Middle frontal gyrus (tissue), 1 donor: Measurements from ENCODE around the gene UNC119.

Experiments used
- DNase-seq: peaks from one replicate; pipeline ENCODE4 v3.0.0-alpha.2; 2015; ENCODE audit warnings: low spot score; ENCODE audit errors: extremely low spot score

The UNC119 gene

DNA sequence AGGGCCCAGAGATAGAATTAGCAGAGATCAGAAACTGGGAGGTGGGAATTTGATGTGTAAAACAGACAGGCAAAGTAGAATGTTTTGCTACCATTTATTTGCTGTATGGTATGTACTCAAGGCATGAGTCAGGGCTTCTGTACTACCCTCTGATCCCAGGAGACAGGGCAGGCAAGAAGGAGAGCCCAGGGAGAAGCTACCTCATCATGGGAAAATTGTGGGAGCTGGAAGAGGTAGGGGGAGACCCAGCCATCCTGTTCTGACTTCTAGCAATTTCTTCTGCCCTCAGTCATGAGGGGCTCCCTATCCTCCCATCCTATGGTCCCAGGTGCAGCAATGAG lies 20.6 kb upstream of the UNC119 start:
- no peak for DNase-seq

DNA sequence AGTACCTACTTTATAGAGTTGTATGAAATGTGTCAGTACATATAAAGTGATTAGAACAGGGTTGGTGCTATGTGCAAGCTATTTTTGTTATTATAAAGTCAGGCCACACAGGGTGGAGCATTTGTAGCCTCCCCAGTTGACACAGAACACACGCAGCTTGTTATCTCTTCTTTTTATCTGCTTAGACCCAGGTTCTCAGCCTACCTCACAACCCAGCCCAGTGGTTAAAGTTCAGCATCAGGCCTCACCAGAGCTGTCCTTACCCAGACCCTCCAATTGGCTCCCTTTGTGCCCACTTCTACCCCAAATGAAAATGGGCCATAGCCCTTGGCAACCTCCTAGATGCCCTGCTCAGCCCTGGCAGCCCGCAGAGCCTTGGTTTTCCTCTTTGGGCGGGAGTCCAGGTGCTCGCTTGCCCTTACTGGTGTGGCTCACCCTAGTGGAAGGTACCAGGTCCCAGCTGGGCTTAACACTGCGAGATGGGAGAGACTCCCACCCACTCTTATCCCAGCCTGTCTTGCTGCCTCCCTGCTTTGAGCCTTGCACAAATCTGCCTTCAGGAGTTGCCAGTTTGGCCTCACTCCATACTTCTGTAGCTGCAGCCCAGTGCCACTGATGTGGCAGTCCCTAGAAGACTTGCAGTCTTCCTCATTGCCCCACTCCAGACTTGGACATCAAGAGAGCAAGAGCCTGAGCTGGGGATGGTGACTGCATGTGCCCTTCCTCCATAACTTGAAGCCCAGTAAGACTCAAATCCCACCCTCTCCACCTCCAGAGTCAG lies 20.0 kb upstream of the UNC119 start:
- no peak for DNase-seq

DNA sequence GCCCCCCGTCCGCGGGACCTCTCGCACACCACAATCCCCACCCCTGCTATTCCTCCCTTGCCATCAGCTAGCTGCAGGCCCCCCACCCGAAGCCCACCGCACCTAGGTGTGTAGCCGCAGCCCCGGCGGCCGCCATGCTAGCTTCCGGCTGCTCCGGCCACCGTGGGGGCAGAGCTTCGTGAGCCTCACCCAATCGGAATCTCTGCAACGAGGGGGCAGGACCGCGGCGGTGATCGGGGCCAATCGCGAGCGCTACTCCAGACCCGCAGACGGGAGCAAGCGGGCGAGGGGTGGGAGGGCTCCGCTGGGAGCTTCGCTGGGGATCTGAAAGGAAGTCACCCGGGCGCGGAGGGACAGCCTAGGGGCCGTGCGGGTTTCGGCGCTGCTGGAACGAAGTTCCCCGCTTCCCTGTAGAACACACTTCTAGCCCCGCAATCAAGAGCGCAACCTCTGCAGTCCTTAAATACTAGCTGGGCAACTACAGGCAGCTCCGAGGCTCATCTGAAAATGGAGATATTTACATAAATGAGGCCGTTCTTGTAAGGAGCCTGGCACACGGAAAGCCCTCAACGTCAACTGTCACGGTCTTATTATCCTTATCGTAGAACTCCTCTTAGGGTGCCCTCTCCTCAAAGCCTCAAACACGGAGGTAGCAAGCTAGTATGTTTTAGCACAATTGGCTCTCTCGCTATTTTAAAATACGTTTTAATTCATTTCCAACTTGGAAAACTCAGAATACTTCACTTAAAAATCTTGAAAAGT lies 19.1 kb upstream of the UNC119 start, which contains the start of gene PIGS:
PIGS (minus strand) TSS at position 164 of the 762 bp plus-strand sequence; CDS start at position 136, 28 bp downstream.
- DNase-seq = peak; percentile 92

DNA sequence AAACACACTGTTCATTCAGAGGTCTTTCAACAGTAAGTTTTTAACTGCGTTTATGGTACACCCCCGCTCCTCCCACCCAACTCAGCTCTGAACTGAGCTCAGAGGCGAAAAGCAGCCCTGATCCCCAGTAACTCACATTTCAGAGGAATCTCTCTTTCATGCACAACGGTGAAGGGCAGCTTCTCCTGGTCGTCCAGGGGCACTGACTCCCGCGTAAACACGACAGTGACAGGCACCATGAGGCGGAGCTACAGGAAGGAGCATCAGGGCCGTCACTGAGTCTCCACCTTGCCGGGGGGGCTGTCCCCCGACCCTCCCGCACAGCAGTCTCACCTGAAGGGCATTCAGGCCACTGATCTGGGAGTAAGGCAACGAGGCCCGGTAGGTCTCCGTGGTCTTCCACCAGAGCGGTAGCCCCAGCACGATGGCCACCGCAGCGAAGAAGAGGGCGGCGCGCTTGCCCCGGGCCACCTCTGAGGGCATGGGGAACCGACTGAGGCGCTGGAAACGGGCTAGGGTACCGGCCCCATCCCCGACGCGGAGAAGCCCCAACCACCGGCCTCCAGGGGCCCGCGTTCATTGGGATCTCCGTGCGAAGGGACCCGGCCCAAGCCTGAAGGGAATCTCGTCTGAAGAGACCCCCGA lies 18.4 kb upstream of the UNC119 start:
- no peak for DNase-seq

DNA sequence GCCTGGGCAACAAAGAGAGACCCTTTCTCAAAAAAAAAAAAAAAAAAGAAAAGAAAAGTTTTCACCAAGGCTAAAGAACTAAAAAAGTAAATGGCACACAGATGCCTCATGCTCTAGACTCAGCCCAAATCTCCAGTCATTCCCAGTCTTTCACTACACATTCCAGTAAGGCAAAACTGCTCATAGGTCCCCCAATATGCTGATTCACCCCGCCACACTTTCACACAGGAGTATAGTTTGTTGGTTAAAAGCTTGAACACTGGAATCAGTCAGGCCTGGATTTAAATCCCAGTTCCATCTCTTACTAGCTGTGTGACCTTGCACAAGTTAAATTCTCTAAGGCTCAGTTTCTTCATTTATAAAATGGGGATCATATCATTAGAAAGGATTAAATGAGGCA lies 17.0 kb upstream of the UNC119 start:
- no peak for DNase-seq

DNA sequence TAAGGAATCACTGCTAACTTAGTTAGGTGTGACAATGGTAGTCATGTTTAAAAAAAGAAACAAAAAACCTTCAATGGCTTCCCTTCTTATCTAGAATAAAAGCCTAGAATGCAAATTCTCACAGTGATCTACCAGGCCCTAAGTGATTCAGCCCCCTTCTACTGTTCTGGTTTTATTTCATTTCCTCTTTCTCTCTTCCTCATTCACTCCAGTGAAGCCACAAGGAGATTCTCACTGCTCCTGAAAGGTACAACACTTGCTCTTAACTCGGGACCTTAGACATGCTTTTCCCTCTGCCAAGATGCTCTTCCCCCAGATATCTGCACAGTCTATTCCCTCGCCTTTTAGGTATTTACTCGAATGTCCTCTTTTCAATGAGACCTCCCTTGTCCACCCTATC lies 15.2 kb upstream of the UNC119 start:
- DNase-seq = no peak

DNA sequence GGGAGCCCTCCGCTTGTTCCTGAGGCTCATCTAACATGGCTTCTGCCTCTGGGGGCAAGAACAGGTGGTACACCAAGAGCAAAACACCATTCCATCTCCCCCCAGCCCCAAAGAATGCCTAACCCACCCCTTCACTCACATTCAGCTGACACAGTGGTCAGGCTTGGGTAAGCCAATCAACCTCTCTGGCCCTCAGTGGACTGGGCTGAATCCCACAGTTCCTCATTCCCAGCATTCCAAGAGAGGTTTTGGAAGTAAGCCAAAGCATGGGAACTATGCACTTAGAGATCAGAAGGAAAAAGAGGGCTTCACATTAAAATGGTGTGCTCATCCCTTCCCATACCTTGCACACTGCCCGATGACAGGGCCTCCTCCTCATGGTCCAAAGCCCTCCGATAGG lies 11.1 kb upstream of the UNC119 start:
- DNase-seq = no peak

DNA sequence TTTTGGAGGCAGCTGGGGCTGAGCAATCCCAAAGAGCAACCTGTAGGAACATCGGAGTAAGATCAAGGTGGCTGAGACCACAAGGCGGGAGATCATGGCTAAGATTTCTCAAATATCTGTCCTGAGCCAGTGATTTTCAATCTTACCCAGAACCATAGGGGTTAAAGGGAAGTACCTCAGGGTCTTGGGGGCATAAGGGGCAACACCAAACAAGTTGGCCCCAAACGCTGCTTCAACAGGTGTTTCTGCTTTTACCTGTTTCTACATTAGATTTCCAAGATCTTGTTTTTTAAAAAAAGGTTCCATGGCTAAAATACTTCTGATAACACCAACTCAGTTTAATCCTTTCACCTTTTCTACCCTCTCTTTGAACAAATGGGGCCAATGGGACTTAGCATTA lies 2.6 kb upstream of the UNC119 start:
- no peak for DNase-seq

DNA sequence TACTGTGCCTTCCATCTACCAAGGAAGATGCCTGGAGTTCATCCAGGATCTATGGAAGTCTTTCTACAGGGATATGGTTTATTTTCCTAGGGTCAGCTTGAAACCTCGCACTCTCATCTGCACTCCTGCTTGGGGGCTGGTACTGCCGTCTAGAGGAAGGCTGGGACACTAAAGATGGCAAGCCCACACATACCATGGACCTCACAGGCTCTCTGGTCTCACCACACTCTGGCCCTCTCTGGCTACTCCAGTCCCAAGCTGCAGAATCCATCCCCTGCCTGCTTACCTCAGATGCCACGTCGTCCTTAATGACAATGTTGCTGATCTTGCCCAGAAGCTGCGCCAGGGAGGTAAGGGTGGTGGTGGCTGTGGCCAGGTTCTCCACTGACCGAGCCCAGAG lies 2.1 kb upstream of the UNC119 start:
- DNase-seq = no peak

DNA sequence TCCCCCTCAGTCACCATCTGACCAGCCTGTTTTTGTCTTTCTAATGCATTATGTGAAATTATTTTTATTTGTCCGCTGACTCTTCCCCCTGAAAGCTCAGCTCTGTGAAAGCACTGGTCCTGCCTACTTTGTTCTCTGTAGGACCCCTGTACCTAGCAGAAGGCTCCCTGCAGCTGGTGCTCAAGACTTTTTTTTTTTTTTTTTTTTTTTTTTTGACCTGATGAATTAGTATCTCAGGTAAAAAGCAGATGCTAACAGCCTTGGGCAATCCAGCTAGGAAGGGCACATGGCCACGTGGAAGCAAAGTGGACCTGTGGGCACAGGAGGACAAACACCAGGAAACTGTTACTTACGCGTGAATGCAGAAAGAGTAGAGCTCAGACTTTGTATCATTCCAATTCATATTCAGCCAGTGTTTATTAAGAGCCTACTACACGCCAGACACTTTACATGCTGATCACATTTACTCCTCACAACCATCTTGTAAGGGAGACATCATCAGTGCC lies 629 bp upstream of the UNC119 start:
- no peak for DNase-seq

DNA sequence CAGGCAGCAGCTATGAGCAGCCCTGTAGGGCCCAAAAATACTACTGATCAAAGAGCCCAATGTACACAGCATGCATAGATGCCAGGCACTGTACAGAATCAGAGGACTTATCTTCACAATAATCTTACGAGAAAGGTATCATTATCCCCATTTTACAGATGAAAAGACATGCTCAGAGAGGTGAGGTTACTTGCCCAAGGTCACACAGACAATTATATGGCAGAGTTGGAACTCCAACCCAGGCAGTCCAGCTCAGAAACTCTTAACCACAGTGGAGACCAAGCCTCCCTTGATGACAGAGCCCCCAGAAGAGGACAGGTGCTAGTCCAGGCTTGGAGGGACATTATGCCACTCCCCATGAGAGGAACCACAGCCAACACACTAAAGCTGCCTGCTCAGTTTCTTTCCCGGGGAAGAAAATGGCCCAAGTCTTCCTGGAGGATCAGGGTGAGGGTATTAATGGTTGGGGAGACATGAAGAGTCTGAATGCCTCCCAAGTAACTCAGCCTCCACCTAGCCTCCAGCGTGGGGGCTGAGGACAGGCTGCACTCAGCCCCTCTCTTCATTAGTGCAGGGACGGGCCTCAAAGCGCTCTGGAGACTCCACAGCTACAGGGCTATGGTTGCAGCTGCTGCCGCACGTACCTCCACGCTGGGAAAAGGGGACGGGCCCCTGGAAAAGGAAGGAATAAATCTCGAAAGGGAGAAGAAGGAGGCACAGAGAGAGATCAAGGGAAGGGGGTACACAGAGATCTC lies 826 bp downstream of the UNC119 start:
- DNase-seq = no peak

DNA sequence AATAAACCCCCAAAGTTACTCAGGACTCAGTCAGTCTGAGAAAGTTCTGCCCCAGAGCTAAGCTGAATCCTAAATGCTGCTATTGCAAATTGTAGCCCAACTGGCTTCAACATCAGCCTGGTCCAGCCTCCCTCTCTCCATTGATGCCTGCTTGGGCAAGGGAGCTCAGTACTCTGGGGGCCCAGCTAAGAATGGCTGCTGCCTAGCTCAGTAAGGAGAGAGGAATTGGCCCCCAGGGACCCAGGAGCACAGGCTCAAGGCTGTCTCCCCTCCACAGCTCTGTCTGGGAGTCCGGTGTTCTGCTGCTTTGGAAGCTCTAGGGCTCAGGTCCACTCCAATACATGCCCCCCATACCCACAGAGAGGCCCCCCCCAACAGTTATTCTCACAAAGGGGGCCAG lies 1.6 kb downstream of the UNC119 start:
- no peak for DNase-seq

DNA sequence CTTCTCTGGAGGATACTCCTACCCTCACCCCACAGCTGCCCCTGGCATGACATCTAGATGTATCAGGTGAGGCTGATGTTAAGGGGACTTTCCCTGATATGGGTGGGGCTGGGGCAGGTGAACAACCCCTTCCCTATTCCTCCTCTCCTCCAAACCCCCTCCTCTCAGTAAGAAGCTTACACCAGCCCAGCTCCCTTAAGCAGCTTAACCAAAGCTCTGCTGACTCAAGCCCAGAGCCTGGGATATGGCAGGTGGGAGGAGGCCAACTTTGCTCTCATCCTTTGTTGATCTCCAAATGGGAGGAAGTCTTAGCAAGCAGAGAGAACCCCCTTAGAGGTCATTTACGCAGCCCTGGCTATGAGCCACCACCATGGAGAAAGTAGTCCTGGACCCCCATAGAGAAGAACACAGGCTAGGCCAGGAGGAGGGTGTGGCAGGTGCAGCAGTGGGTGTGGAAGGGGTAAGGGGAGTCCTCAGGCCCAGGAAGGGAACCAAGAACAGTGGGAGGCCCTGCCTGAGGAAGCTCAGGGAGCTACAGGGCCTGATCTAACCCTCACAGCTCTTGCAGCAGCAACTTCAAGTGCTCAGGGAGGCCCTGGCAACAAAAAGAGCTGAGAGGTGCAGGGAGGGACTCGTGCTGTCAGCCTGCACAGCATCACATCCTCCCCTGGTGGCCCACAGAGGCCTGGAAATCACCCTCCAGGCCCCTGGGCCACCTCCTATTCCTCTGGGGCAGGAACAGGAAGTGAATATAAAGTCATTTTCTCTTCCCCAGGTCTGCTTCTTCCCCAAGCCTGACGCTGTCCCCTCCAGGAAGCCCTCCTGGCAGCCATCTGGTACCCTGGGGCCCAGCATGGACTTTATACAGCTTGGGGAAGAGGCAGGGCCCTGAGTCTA lies 2.9 kb downstream of the UNC119 start:
- DNase-seq = no peak

DNA sequence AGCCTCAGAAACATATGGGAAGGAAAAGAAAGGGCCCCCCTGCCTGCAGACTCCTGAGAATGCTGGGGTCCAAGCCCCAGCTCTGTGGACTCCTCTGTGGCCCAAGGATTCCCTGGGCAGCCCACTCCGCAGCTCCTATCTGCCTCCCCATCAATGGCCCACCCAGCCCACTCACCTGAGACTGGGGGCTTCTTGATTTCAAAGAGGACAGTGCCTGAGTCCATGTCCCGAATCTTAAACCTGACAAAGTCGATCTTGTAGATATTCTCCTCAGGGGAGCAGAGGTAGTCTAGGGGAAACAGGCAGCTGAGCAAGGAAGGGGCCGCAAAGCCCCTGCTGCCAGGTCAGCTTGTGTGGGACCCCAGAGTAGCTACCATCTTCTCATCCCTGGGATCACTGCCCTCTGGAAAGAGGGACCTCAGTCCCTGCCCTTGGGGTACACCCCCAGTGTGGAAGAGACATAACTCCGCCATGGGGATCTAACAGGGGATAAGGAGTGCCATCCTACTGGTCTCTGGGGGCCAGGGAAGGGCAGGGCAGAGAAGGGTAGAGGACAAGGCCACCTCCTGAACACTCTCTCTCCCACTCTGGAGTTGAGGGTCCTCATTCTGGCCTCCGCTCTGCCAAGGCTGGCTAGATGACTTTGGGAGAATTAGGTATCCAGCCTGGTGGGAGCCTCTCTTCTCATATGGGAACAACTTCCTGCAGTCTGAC lies 3.9 kb downstream of the UNC119 start:
- no peak for DNase-seq

DNA sequence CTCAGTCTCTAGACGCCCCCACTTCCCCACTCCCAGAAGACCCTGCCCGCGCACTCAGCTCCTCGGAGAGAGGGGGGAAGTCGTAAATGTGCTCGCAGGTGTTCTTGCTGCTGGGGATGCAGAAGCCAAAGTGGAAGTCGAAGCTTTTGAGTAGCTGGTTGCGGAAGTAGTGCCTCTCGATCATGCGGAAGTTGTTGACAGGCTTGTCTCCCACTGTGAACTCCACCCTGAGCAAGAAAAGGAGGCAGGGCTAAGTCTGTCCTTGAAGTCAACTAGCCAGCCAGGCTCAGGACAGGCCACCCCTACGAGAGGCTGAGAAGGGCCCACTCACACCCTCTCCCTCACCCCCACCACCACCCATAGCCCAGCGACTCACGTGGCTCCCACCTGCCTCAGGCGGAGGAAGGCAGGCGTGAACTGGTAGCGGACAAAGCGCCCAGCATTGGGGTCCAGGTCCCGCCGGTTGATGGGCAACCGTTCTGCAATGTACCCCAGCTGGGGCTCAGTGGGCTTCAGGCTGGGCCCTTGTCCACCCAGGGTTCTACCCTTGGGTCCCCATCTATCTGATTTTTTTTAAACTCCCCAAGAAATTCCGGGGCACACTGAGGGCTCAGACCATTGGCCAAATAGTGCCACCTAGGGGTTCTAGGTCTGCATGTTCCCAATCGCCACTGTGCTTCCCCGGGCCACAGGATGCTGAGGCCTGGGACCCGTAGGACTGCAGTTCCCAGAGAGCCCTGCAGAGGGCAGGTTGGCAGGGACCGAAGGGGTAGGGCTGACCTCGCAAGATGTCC lies 4.6 kb downstream of the UNC119 start:
- DNase-seq = peak; percentile 14

DNA sequence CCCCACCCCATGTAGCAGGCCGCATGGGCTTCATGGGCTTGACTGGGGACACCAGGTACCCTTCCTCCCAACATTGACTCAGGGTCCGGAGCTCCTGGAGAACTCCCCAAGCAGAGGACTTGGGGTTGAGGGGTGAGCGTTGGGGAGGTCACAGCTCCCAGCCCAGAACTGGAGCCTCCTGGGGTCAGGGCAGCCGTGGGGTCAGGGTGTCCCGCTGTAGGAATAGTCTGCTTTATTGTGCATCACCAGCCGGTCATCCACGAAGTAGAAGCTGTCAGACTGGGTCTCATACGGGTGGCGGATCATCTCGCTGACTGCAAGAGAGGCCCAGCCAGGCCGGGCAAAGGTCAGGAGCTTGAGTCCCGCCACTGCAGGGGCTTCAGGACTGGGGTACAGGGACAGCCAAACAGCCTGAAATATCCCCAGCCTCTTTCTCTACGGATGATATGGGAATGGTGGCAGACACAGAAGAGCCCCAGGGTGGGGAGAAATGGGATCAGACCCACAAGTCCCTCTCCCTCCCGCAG lies 5.3 kb downstream of the UNC119 start:
- DNase-seq = no peak

DNA sequence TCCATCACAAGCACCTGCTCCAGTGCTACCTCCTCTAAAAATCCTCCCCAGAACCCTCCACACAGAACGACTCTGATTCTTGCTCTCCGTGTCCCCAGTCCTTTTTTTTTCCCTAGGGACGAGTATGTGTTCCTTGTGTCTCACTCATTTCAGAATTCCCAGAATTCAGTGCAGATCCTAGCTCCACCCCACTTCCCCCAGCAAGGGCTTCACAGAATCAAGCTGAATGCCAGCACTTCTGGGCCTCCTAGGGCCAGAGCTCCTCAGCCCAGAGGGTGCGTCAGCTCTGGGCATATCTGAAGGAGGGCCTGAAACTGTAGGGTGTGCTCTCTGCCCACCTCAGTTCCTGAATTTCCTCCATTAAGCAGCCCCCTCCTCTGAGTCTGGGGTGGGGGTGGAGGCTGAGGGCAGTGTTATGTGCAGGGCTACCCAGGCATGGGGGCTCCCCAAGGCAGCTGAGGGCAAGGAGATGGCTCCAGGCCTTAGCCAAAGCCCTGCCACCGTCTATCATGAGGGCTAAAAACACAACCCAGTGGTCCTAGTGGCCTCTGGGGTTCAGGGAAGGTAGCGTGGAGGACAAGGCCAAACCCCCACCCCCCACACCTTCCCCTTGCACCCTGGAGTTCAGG lies 6.5 kb downstream of the UNC119 start:
- no peak for DNase-seq

DNA sequence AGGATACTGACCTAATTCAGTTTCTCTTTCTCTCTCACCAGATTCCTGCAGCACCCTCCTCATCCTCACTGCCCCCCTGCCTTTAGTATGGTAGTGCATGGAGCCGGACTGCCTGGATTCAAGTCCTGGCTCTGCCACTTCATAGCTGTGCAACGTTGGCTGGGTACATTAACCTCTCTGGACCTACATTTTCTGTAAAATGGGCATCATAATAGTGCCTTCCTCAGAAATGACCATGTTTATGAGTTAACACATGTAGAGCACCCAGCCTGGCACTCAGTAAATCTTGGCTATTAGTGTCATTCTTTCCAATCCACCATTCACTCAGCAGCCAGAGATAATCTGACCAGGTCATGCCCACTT lies 7.3 kb downstream of the UNC119 start:
- DNase-seq = no peak
